Measurements from ENCODE around the gene AHSG.

AHSG gene

GRCh38 chr3:186593862-186594261, 19.0 kb upstream of the AHSG start:
- DNase-seq = no peak

GRCh38 chr3:186594591-186595113, 18.2 kb upstream of the AHSG start:
- DNase-seq = no peak

- DNase-seq = no peak
Observed at GRCh38 chr3:186596568-186597287, 16.1 kb upstream of the AHSG start.

GRCh38 chr3:186598108-186598784, 14.6 kb upstream of the AHSG start:
- no peak for DNase-seq

- DNase-seq = no peak
Observed at GRCh38 chr3:186598794-186599141, 14.1 kb upstream of the AHSG start.

GRCh38 chr3:186599142-186599784, 13.6 kb upstream of the AHSG start:
- DNase-seq = no peak

- no peak for DNase-seq
Observed at GRCh38 chr3:186599785-186600166, 13.1 kb upstream of the AHSG start.

GRCh38 chr3:186600896-186601295, 12.0 kb upstream of the AHSG start:
- DNase-seq = no peak

GRCh38 chr3:186603159-186603558, 9.7 kb upstream of the AHSG start:
- no peak for DNase-seq

- DNase-seq = no peak
Observed at GRCh38 chr3:186605078-186605477, 7.8 kb upstream of the AHSG start.

- DNase-seq = no peak
Observed at GRCh38 chr3:186605561-186606545, 7.0 kb upstream of the AHSG start.

GRCh38 chr3:186608624-186609215, 4.1 kb upstream of the AHSG start:
- no peak for DNase-seq

GRCh38 chr3:186609247-186609868, 3.5 kb upstream of the AHSG start:
- DNase-seq = no peak

GRCh38 chr3:186612065-186612464, 795 bp upstream of the AHSG start:
- no peak for DNase-seq

- no peak for DNase-seq
Observed at GRCh38 chr3:186613637-186614265, 891 bp downstream of the AHSG start.

- no peak for DNase-seq
Observed at GRCh38 chr3:186614266-186614596, 1.4 kb downstream of the AHSG start.

- peak; percentile 68 for DNase-seq
Observed at GRCh38 chr3:186614597-186615483, 2.0 kb downstream of the AHSG start.

- DNase-seq = no peak
Observed at GRCh38 chr3:186616299-186616617, 3.4 kb downstream of the AHSG start.

GRCh38 chr3:186617036-186617946, 4.4 kb downstream of the AHSG start:
- peak; percentile 89 for DNase-seq

Data from T1000 (cell line).